Measurements from ENCODE around the gene KCNAB3.

The KCNAB3 gene

DNA sequence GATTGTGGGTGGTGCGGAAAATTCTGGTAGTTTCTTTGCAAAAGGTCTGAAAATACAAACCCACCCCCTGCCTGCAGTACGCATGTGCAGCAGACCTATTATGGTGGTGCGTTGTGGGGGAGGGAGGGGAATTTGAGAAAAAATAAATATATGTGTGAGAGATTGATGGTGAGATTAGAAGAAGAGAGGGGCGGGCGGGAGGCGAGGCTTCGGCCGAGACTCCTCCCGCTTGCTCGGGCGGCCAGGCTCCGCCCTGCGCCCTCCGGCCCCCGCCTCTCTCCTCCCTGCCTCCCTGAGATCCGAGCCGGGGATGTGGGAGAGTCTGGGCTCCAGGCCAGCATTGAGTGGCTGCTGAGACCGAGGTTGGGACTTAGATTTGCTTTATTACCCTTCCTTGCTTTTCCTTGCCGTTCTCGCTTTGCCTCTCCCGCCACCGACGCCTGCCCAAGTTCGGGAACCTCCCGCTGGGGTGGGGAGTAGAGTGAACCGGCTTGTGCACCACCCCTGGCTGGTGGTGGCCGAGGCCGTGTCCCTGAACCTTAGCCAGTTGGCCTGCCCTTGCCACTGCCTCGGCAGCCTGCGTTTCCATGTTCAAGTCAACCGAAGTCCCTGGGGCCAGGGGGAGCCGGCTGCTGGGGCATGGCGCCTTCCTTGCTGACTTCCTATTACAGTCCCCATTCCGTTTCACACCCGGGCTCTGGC, 42.0 kb downstream of the KCNAB3 start:
- DNase-seq, result peak; percentile 88
- TF ChIP-seq, protein P1, sequence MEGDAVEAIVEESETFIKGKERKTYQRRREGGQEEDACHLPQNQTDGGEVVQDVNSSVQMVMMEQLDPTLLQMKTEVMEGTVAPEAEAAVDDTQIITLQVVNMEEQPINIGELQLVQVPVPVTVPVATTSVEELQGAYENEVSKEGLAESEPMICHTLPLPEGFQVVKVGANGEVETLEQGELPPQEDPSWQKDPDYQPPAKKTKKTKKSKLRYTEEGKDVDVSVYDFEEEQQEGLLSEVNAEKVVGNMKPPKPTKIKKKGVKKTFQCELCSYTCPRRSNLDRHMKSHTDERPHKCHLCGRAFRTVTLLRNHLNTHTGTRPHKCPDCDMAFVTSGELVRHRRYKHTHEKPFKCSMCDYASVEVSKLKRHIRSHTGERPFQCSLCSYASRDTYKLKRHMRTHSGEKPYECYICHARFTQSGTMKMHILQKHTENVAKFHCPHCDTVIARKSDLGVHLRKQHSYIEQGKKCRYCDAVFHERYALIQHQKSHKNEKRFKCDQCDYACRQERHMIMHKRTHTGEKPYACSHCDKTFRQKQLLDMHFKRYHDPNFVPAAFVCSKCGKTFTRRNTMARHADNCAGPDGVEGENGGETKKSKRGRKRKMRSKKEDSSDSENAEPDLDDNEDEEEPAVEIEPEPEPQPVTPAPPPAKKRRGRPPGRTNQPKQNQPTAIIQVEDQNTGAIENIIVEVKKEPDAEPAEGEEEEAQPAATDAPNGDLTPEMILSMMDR (IDR thresholded peaks at IDR 0.05; ENCODE audit: low read depth, low read length), result no peak
- no peaks in the 10 kb centered on the region for H3K9me3 ChIP-seq (ENCODE audit: severe bottlenecking)
- H3K4me3 ChIP-seq (ENCODE audit: low read depth, low read length), result peak overlapping the region; percentile 77
- H3K36me3 ChIP-seq, result peaks cover 27% of the 10 kb centered on the region
- peak overlapping the region; percentile 90 for H3K27ac ChIP-seq
- no peaks in the 10 kb centered on the region for H3K27me3 ChIP-seq (ENCODE audit: insufficient read depth, low read depth, severe bottlenecking)

DNA sequence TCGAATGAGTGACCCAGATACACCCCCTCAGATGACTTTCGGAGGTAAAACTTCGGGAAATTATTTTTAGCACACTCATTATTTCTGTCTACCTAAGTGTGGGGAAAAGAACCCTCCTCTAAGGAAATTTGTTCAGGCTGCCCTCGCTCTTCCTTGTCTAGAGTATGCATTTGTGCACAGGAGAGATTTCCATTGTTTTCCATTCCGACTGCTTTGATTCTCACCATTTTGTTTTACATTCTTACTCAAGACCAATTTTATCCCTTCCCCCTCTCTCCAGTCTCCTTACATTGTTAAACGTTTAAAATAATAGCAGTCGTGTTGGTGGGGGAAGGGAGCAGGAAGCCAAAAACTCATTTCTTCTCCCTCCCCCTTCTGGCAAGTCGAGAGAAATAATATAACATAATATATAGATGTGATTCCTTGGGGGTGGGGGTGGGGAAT, 42.6 kb downstream of the KCNAB3 start:
- no peaks in the 10 kb centered on the region for H3K27me3 ChIP-seq (ENCODE audit: insufficient read depth, low read depth, severe bottlenecking)
- H3K4me3 ChIP-seq (ENCODE audit: low read depth, low read length), result peak overlapping the region; percentile 77
- H3K27ac ChIP-seq, result peak overlapping the region; percentile 90
- no peak for DNase-seq
- TF ChIP-seq, protein P1 (IDR thresholded peaks at IDR 0.05; ENCODE audit: low read depth, low read length), result no peak
- peaks cover 26% of the 10 kb centered on the region for H3K36me3 ChIP-seq
- H3K9me3 ChIP-seq (ENCODE audit: severe bottlenecking), result no peaks in the 10 kb centered on the region

DNA sequence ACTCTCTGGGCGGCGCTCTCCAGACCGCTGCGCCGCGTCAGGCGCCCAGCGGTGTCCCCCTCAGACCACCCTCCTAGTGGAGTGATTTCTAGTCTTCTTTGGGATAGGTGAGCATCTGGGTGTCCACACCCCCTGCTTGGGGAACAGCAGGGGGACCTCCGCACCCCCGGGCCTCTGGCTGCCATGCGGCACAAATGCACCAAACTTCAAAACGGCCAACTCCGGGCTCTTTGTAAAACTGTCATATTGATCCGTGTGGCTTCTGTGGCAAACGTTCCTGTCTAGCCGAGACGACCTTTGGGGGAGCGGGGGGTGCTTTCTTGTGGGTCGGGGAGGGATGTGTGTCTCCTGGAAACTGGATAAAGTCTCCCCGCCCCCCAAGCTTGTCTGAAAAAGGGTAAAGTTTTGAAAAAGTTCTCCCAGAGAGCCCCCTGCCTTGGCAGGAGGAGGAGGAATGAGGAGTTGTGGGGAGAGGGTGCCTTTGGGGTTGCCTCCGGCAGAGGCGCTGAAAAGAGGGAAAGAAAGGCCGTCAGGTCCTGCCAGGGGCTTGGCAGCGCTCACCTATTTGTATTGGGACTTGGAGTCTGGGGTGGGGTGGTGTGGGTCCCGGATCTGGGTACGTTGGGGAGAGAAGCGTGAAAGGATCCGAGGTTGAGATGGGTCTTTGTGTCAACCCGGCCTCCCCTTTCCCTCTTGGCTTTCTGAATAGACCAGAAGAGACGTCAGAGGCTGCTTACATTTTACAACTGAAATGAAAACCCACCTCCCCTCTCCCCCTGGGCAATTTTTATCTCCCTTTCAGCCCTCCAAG, 43.2 kb downstream of the KCNAB3 start:
- Histone ChIP-seq H3K27ac (peak overlapping the region; percentile 90), H3K27me3 (ENCODE audit: insufficient read depth, low read depth, severe bottlenecking) (no peaks in the 10 kb centered on the region), H3K4me3 (ENCODE audit: low read depth, low read length) (peak overlapping the region; percentile 77), H3K9me3 (ENCODE audit: severe bottlenecking) (no peaks in the 10 kb centered on the region), H3K36me3 (peaks cover 22% of the 10 kb centered on the region)
- DNase-seq, result peak; percentile 34
- TF ChIP-seq, protein P1 (IDR thresholded peaks at IDR 0.05; ENCODE audit: low read depth, low read length), result peak; percentile 8; the same call in 1 of the 2 replicates

DNA sequence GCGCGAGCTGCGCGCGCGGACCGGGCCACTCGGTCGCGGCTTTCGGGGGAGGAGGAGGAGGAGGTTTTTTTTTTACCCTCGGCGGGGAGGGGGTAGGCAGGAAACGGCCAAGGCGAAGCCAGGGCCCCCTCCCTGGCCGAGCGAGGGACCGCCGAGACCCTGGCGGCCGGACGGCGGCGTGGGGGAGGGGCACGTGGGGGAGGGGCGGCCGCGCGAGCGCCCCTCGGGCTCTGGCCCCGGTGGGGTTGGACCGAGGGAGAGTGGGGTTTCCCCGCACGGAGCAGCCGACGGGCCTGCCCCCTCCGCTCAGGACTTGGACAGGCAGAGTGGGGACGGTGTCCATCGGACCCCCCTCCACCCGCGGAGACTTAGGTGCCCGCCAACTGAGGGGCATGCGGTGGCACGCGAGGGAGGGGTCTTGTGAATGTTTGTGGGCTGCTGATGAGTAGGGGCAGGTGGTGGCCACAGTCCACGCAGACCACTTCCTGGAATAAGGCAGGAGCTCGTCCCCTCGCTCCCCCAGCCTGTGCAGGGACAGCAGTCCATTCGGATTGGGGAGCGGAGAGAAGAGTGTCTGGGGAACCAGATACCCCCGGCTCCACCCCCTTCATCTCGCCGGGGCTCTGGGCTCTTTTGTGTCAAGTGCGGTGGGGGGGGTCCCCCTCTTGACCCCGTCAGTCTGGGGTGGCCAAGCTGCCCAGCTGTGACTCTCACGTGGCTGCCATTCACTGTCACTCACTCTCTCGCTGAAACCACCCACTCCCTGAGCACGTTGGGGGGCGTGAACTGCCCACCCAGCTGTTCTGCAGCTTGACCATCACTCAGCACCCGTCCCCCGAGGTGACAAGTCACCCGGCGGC, 44.1 kb downstream of the KCNAB3 start:
- DNase-seq, result peak; percentile 63
- Histone ChIP-seq H3K9me3 (ENCODE audit: severe bottlenecking) (no peaks in the 10 kb centered on the region), H3K27ac (peak overlapping the region; percentile 90), H3K4me3 (ENCODE audit: low read depth, low read length) (peak overlapping the region; percentile 77), H3K36me3 (peaks cover 19% of the 10 kb centered on the region), H3K27me3 (ENCODE audit: insufficient read depth, low read depth, severe bottlenecking) (no peaks in the 10 kb centered on the region)
- TF ChIP-seq, protein P1 (IDR thresholded peaks at IDR 0.05; ENCODE audit: low read depth, low read length), result peak; percentile 4; the same call in 1 of the 2 replicates

DNA sequence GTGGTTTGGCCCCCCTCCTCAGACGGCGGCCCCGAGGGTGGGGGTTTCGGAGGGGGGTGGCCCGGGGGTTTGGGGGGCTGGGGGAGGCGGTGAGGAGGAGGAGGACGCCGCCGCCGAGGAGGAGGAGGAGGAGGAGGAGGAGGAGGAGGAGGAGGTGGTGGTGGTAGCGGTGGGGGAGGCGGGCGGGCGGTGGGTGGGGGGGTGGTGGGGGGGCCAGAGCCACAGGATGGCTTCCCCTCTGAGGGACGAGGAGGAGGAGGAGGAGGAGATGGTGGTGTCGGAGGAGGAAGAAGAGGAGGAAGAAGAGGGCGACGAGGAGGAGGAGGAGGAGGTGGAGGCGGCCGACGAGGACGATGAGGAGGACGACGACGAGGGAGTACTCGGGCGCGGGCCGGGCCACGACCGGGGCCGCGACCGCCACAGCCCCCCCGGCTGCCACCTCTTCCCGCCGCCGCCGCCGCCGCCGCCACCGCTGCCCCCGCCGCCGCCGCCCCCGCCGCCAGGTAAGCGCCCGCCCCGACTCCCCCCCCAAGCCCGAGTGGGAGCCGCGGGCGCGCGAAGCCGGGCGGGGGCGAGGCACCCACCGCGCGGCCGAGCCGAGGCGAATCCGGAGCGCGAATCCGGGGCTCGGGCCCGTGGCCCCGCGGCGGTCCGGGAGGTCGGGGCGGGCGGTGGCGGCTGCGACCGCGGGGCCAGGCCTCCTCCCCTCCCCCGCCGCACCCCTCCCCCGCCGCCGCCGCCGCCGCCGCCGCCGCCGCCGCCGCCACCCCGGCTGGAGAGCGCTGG, 44.9 kb downstream of the KCNAB3 start:
- Histone ChIP-seq H3K9me3 (ENCODE audit: severe bottlenecking) (no peaks in the 10 kb centered on the region), H3K27ac (peak overlapping the region; percentile 90), H3K27me3 (ENCODE audit: insufficient read depth, low read depth, severe bottlenecking) (no peaks in the 10 kb centered on the region), H3K36me3 (peaks cover 22% of the 10 kb centered on the region), H3K4me3 (ENCODE audit: low read depth, low read length) (peak overlapping the region; percentile 77)
- no peak for DNase-seq
- TF ChIP-seq, protein P1 (IDR thresholded peaks at IDR 0.05; ENCODE audit: low read depth, low read length), result no peak
